Psoas muscle (tissue), 8 donors: ENCODE measurements around the gene GIPC3. TPM values are rescaled to one million over a fixed set of nuclear protein-coding genes. Genes with fewer than 3 reads are reported as not detected.

Experiments used
- ATAC-seq, 4 donors: fragments of 200-7000 bp; cut with Tn5 transposase; one replicate each; pipeline ENCODE4 v1.9.1; 2020; ENCODE audit warnings: moderate library complexity in 3 of 4, mild to moderate bottlenecking in 2 of 4
- DNase-seq, 2 donors: peaks; one replicate each; pipeline ENCODE4 v3.0.0-alpha.2; 2020
- H3K27ac ChIP-seq: fragments of 200-600 bp; one replicate; pipeline ENCODE4 v1.8.0; 2022
- H3K27me3 ChIP-seq, 3 donors: fragments of 200-600 bp in 1 of 3; one replicate each; pipeline versions ENCODE4 v1.6.1 to v1.8.0; 2013 to 2022; ENCODE audit warnings: low read length in 2 of 3, mild to moderate bottlenecking in 2 of 3, moderate library complexity in 1 of 3; ENCODE audit not compliant: insufficient read depth in 3 of 3
- H3K36me3 ChIP-seq, 2 donors: fragments of 200-600 bp in 1 of 2; one replicate each; pipeline versions ENCODE4 v1.6.1 to v1.8.0; 2013 to 2022; ENCODE audit warnings: low read depth in 1 of 2, mild to moderate bottlenecking in 1 of 2, moderate library complexity in 1 of 2; ENCODE audit not compliant: insufficient read depth in 1 of 2
- H3K4me1 ChIP-seq: fragments of 200-600 bp; one replicate; pipeline ENCODE4 v1.8.0; 2022
- H3K4me3 ChIP-seq: fragments of 200-600 bp; one replicate; pipeline ENCODE4 v1.8.0; 2022; ENCODE audit warnings: mild to moderate bottlenecking
- H3K9me3 ChIP-seq: fragments of 200-600 bp; one replicate; pipeline ENCODE4 v1.8.0; 2022
- CTCF ChIP-seq: fragments of 200-600 bp; IDR thresholded peaks from one replicate; pipeline ENCODE4 v1.8.0; 2022; ENCODE audit warnings: antibody characterized with exemption
- WGBS, 3 donors: extraction: QIAGEN DNeasy Blood & Tissue Kit; methylation state at CpG; one replicate each; pipeline versions ENCODE4 v1.1.6 to v1.1.7; 2013; 5-methylcytosine and 5-hydroxymethylcytosine counted together
- intact Hi-C, 2 donors: fragments of 100-400 bp; cut with DNase I; formaldehyde crosslinking; loops; one replicate each; pipeline versions ENCODE4 v1.11.0 to v1.14.2; 2022
- polyA plus RNA-seq, 3 donors: library from polyadenylated mRNA; stranded (reverse); fragments of 200-250 nt; gene quantifications; one replicate each; pipeline ENCODE4 v1.2.3, GENCODE V29; 2013
- total RNA-seq, 4 donors: library from RNA; stranded (reverse); fragmentation: NEBNext Ultra II Directional in 2 of 4; extraction: Animal tissue kit (Norgen Biotek cat#: 25700) in 2 of 4; gene quantifications; one replicate each; pipeline versions ENCODE4 v1.2.1 to v1.2.4, GENCODE V29; 2021 to 2023
- donor health status: healthy with polysubstance abuse.
- donor health status: DM: no; HTN: no; CAD: no; lungs with moderate emphysema.
- donor health status: Bipolar disorder and iron deficiency.
- donor health status: healthy.
- donor health status: DM: yes; HTN: yes; CAD: no.
- donor health status: DM: no; HTN: no; CAD: no.
- donor health status: DM: no; HTN: no; CAD: no.
- donor health status: DM: yes; HTN: yes; CAD: no.

The GIPC3 gene
- total and polyA plus RNA-seq, 7 donors = 0.30 to 1.1 (median 0.45) TPM

- H3K4me1 ChIP-seq = peaks cover 21% of the 10 kb centered on the region
- H3K27me3 ChIP-seq = no peaks in the 10 kb centered on the region
- H3K4me3 ChIP-seq = no peak overlapping the region
- no peak overlapping the region for H3K27ac ChIP-seq
- H3K36me3 ChIP-seq = peaks cover 4 to 59% of the 10 kb centered on the region in 2 donors
- DNase-seq (no peak), ATAC-seq (no peak)
- intact Hi-C loops = no loop called here
- WGBS, 3 donors = 88 to 93% (median 90%) methylated on average over 15 of the region's 15 CpGs
- TF ChIP-seq CTCF = no peak
- H3K9me3 ChIP-seq = no peaks in the 10 kb centered on the region
Measured at GRCh38 chr19:3621689-3622088, 36.4 kb downstream of the GIPC3 start.

- Histone ChIP-seq H3K36me3 (peaks cover 4 to 54% of the 10 kb centered on the region in 2 donors), H3K4me3 (no peak overlapping the region), H3K27me3 (no peaks in the 10 kb centered on the region), H3K9me3 (no peaks in the 10 kb centered on the region), H3K27ac (no peak overlapping the region), H3K4me1 (peaks cover 21% of the 10 kb centered on the region)
- ATAC-seq = no peak
- no peak for TF ChIP-seq CTCF
- 81 to 90% (median 81%) methylated on average over 12 of the region's 12 CpGs for WGBS, 3 donors
- intact Hi-C loops = no loop called here
- no peak for DNase-seq
Measured at GRCh38 chr19:3622224-3622623, 36.9 kb downstream of the GIPC3 start.

GRCh38 chr19:3623716-3624115 is 38.4 kb downstream of the GIPC3 start:
- H3K4me1 ChIP-seq = peaks cover 15% of the 10 kb centered on the region
- intact Hi-C loops = no loop called here
- peaks cover 4 to 45% of the 10 kb centered on the region in 2 donors for H3K36me3 ChIP-seq

GRCh38 chr19:3625996-3626472 is 40.8 kb downstream of the GIPC3 start:
- Histone ChIP-seq H3K27ac (peak overlapping the region; percentile 96), H3K4me1 (peaks cover 15% of the 10 kb centered on the region), H3K27me3 (no peaks in the 10 kb centered on the region), H3K4me3 (peak overlapping the region; percentile 100), H3K36me3 (peaks cover 4 to 31% of the 10 kb centered on the region in 2 donors), H3K9me3 (no peaks in the 10 kb centered on the region)
- 1 to 2% (median 1%) methylated on average over 21 of the region's 21 CpGs for WGBS, 3 donors
- TF ChIP-seq CTCF = no peak
- peak in 2 of 4 donors; percentile 11 to 16 for ATAC-seq
- intact Hi-C loops = no loop called here
- DNase-seq = no peak

More at GRCh38 chr19:3623716-3624115, 38.4 kb downstream of the GIPC3 start:
- ATAC-seq (no peak), DNase-seq (no peak)
- H3K4me3 ChIP-seq = no peak overlapping the region
- TF ChIP-seq CTCF = no peak
- no peaks in the 10 kb centered on the region for H3K9me3 ChIP-seq
- no peaks in the 10 kb centered on the region for H3K27me3 ChIP-seq
- no peak overlapping the region for H3K27ac ChIP-seq
- WGBS, 3 donors = 90% methylated on average over 34 of the region's 34 CpGs
